Parathyroid adenoma (tissue), 2 donors: ENCODE results near the gene STAMBP.

Experiments used
- H2AFZ ChIP-seq: fragments of 300-600 bp; sonication (generic); one replicate; pipeline ENCODE4 v1.7.0; 2017; ENCODE audit warnings: antibody characterized with exemption, mild to moderate bottlenecking
- H3K27ac ChIP-seq: fragments of 300-600 bp; sonication (generic); one replicate; pipeline ENCODE4 v1.7.0; 2017
- H3K27me3 ChIP-seq: fragments of 300-600 bp; sonication (generic); one replicate; pipeline ENCODE4 v1.7.0; 2017; ENCODE audit warnings: low read length; ENCODE audit not compliant: control insufficient read depth, insufficient read depth
- H3K36me3 ChIP-seq: fragments of 300-600 bp; sonication (generic); one replicate; pipeline ENCODE4 v1.7.0; 2017; ENCODE audit warnings: low read length; ENCODE audit not compliant: control insufficient read depth, insufficient read depth
- H3K4me1 ChIP-seq: fragments of 300-600 bp; sonication (generic); one replicate; pipeline ENCODE4 v1.7.0; 2017; ENCODE audit warnings: control low read depth
- H3K4me2 ChIP-seq: fragments of 300-600 bp; sonication (generic); one replicate; pipeline ENCODE4 v1.7.0; 2017; ENCODE audit warnings: low read length
- H3K4me3 ChIP-seq: fragments of 300-600 bp; sonication (generic); one replicate; pipeline ENCODE4 v1.7.0; 2017; ENCODE audit warnings: low read depth, low read length
- H3K79me2 ChIP-seq: fragments of 300-600 bp; sonication (generic); one replicate; pipeline ENCODE4 v1.7.0; 2017; ENCODE audit warnings: control low read depth
- H3K9ac ChIP-seq: fragments of 300-600 bp; sonication (generic); one replicate; pipeline ENCODE4 v1.7.0; 2017; ENCODE audit warnings: mild to moderate bottlenecking
- H3K9me3 ChIP-seq: fragments of 300-600 bp; sonication (generic); one replicate; pipeline ENCODE4 v1.7.0; 2017; ENCODE audit warnings: low read length; ENCODE audit not compliant: control insufficient read depth
- CTCF ChIP-seq: fragments of 300-600 bp; sonication (generic); IDR thresholded peaks from one replicate; pipeline ENCODE4 v1.7.0; 2017; ENCODE audit warnings: antibody characterized with exemption, mild to moderate bottlenecking
- donor health status: primary hyperparathyroidism.

Gene STAMBP

GRCh38 chr2:73910873-73911547, 82.2 kb downstream of the STAMBP start:
- Histone ChIP-seq H3K36me3 (no peaks in the 10 kb centered on the region), H3K4me2 (no peak overlapping the region)
- TF ChIP-seq CTCF: no peak

GRCh38 chr2:73911548-73912208, 82.9 kb downstream of the STAMBP start:
- H3K79me2 ChIP-seq: no peaks in the 10 kb centered on the region
- H2AFZ ChIP-seq: no peak overlapping the region
- H3K9ac ChIP-seq: no peak overlapping the region
- no peak for TF ChIP-seq CTCF
- H3K4me2 ChIP-seq: no peak overlapping the region
- H3K36me3 ChIP-seq: no peaks in the 10 kb centered on the region
- no peaks in the 10 kb centered on the region for H3K27me3 ChIP-seq
- no peaks in the 10 kb centered on the region for H3K9me3 ChIP-seq
- H3K4me3 ChIP-seq: no peak overlapping the region
- H3K4me1 ChIP-seq: no peaks in the 10 kb centered on the region
- H3K27ac ChIP-seq: no peak overlapping the region

More at GRCh38 chr2:73910873-73911547, 82.2 kb downstream of the STAMBP start:
- Histone ChIP-seq H3K27me3 (no peaks in the 10 kb centered on the region), H3K9me3 (no peaks in the 10 kb centered on the region), H3K79me2 (no peaks in the 10 kb centered on the region), H3K9ac (no peak overlapping the region), H3K4me1 (no peaks in the 10 kb centered on the region), H3K4me3 (no peak overlapping the region), H2AFZ (no peak overlapping the region), H3K27ac (no peak overlapping the region)

- H3K27me3 ChIP-seq: no peaks in the 10 kb centered on the region
- TF ChIP-seq CTCF: no peak
- no peaks in the 10 kb centered on the region for H3K4me1 ChIP-seq
- H3K4me3 ChIP-seq: no peak overlapping the region
- H3K4me2 ChIP-seq: no peak overlapping the region
- H3K79me2 ChIP-seq: no peaks in the 10 kb centered on the region
- no peak overlapping the region for H3K27ac ChIP-seq
- no peaks in the 10 kb centered on the region for H3K36me3 ChIP-seq
- no peak overlapping the region for H2AFZ ChIP-seq
- no peak overlapping the region for H3K9ac ChIP-seq
- no peaks in the 10 kb centered on the region for H3K9me3 ChIP-seq
These were observed 84.8 kb downstream of the STAMBP start for GRCh38 chr2:73913414-73914054.

GRCh38 chr2:73914667-73915066, 85.9 kb downstream of the STAMBP start:
- no peaks in the 10 kb centered on the region for H3K79me2 ChIP-seq
- no peaks in the 10 kb centered on the region for H3K9me3 ChIP-seq
- H3K9ac ChIP-seq: no peak overlapping the region
- no peaks in the 10 kb centered on the region for H3K4me1 ChIP-seq
- H3K27ac ChIP-seq: no peak overlapping the region
- H3K36me3 ChIP-seq: no peaks in the 10 kb centered on the region
- no peak for TF ChIP-seq CTCF
- H3K27me3 ChIP-seq: no peaks in the 10 kb centered on the region
- no peak overlapping the region for H2AFZ ChIP-seq
- H3K4me2 ChIP-seq: no peak overlapping the region
- no peak overlapping the region for H3K4me3 ChIP-seq
